B cell (primary cell): ENCODE results near the gene INO80D. TPM values are rescaled to one million over a fixed set of nuclear protein-coding genes. Genes with fewer than 3 reads are reported as not detected.
A peak's percentile ranks its signal among the peaks of the same experiment; 100 is the strongest.

Experiments used
- ATAC-seq: fragments of 200-7000 bp; cut with Tn5 transposase; one replicate; pipeline ENCODE4 v1.10.0; 2021; ENCODE audit warnings: low read depth, mild to moderate bottlenecking, moderate number of reproducible peaks, moderate library complexity
- CTCF ChIA-PET: fragments of 350-600 bp; sonication (Branson Sonifier 250); formaldehyde crosslinking; loops from one replicate; lab custom pipeline; 2021; ENCODE audit warnings: antibody characterized with exemption, inconsistent platforms; lab: Charles Lee
- POLR2A ChIA-PET: fragments of 350-600 bp; sonication (Branson Sonifier 250); formaldehyde crosslinking; loops from one replicate; lab custom pipeline; 2021; ENCODE audit warnings: antibody characterized with exemption; lab: Charles Lee
- DNase-seq: peaks from one replicate; pipeline ENCODE4 v3.0.0; 2013
- H2AFZ ChIP-seq: 2 replicates; pipeline ENCODE4 v1.6.1; 2012; ENCODE audit warnings: mild to moderate bottlenecking, low read depth, low read length; ENCODE audit not compliant: insufficient read depth, poor library complexity, severe bottlenecking
- H3K27ac ChIP-seq, 2 donors: 1 replicate in 1 of 2; 2 replicates in 1 of 2; pipeline ENCODE4 v1.5.1; 2012 to 2013; ENCODE audit warnings: low read length in 2 of 2, mild to moderate bottlenecking in 2 of 2, moderate library complexity in 1 of 2
- H3K27me3 ChIP-seq, 4 experiments: fragments of 200-600 bp in 1 of 4; sonication (generic) in 1 of 4; replicated peaks in 1 of 4; 1 replicate in 2 of 4; 2 replicates in 2 of 4; pipeline versions ENCODE4 v1.6.1 to v1.7.0; 2013 to 2016; ENCODE audit warnings: low read length in 3 of 4, mild to moderate bottlenecking in 2 of 4, mixed read lengths in 1 of 4, moderate library complexity in 1 of 4; ENCODE audit not compliant: insufficient read depth in 4 of 4, control insufficient read depth in 3 of 4; ENCODE audit errors: control extremely low read depth in 1 of 4
- H3K36me3 ChIP-seq, 2 experiments: replicated peaks in 1 of 2; 1 replicate in 1 of 2; 2 replicates in 1 of 2; pipeline versions ENCODE4 v1.6.1 to v1.7.1; 2013; ENCODE audit warnings: low read length in 1 of 2; ENCODE audit not compliant: insufficient read depth in 2 of 2, control insufficient read depth in 1 of 2; ENCODE audit errors: control extremely low read depth in 1 of 2, extremely low read depth in 1 of 2
- H3K4me1 ChIP-seq, 2 donors: fragments of 200-600 bp in 1 of 2; sonication (generic) in 1 of 2; 1 replicate in 1 of 2; 2 replicates in 1 of 2; pipeline versions ENCODE4 v1.5.1 to v1.6.1; 2013 to 2017; ENCODE audit warnings: low read length in 2 of 2; ENCODE audit not compliant: control insufficient read depth in 2 of 2, insufficient read depth in 2 of 2
- H3K4me2 ChIP-seq: replicated peaks from 2 replicates; pipeline ENCODE3; 2012; ENCODE audit warnings: mild to moderate bottlenecking, low read depth, low read length; ENCODE audit not compliant: poor library complexity, severe bottlenecking
- H3K4me3 ChIP-seq, 5 experiments: fragments of 200-600 bp in 1 of 5; sonication (generic) in 1 of 5; 1 replicate in 3 of 5; 2 replicates in 2 of 5; pipeline versions ENCODE4 v1.5.1 to v1.7.0; 2011 to 2016; ENCODE audit warnings: low read length in 4 of 5, mild to moderate bottlenecking in 4 of 5, low read depth in 2 of 5, control low read depth in 1 of 5, moderate library complexity in 1 of 5; ENCODE audit not compliant: insufficient read depth in 1 of 5; ENCODE audit errors: control extremely low read depth in 1 of 5, extremely low read depth in 1 of 5
- H3K79me2 ChIP-seq: fragments of 200-600 bp; sonication (generic); one replicate; pipeline ENCODE4 v1.6.0; 2016; ENCODE audit warnings: low read length; ENCODE audit not compliant: control insufficient read depth, insufficient read depth
- H3K9ac ChIP-seq: fragments of 200-600 bp; sonication (generic); 2 replicates; pipeline ENCODE4 v1.6.1; 2017; ENCODE audit warnings: mild to moderate bottlenecking, low read length, moderate library complexity
- H3K9me3 ChIP-seq, 3 donors: one replicate each; pipeline versions ENCODE4 v1.6.1 to v1.7.1; 2013; ENCODE audit warnings: low read length in 2 of 3; ENCODE audit not compliant: control insufficient read depth in 2 of 3, insufficient read depth in 1 of 3; ENCODE audit errors: control extremely low read depth in 1 of 3
- H4K20me1 ChIP-seq: 2 replicates; pipeline ENCODE4 v1.6.0; 2012; ENCODE audit warnings: mild to moderate bottlenecking, low read length; ENCODE audit not compliant: insufficient read depth, control insufficient read depth, poor library complexity, severe bottlenecking
- H3K27ac Mint-ChIP-seq: one replicate; pipeline ENCODE4 v1.8.0; 2021; ENCODE audit warnings: mixed read lengths
- H3K27me3 Mint-ChIP-seq: one replicate; pipeline ENCODE4 v1.8.0; 2021; ENCODE audit warnings: mixed read lengths
- H3K4me1 Mint-ChIP-seq: one replicate; pipeline ENCODE4 v1.8.0; 2021; ENCODE audit warnings: mixed read lengths
- H3K4me3 Mint-ChIP-seq: one replicate; pipeline ENCODE4 v1.8.0; 2021; ENCODE audit warnings: mixed read lengths
- H3K9me3 Mint-ChIP-seq: one replicate; pipeline ENCODE4 v1.8.0; 2022; ENCODE audit warnings: mixed read lengths; ENCODE audit not compliant: insufficient read depth
- EZH2 ChIP-seq: IDR thresholded peaks from 2 replicates; pipeline ENCODE4 v1.6.1; 2012; ENCODE audit warnings: borderline replicate concordance, low read depth, mild to moderate bottlenecking, moderate library complexity, low read length; ENCODE audit not compliant: insufficient read depth, poor library complexity, severe bottlenecking
- WGBS: methylation state at CpG from one replicate; pipeline ENCODE4 v1.1.5; 2013; ENCODE audit warnings: missing lambda C conversion rate; ENCODE audit not compliant: insufficient coverage; 5-methylcytosine and 5-hydroxymethylcytosine counted together
- intact Hi-C: fragments of 100-400 bp; cut with micrococcal nuclease; formaldehyde crosslinking; loops from one replicate; pipeline ENCODE4 v1.10.0; 2022
- polyA plus RNA-seq: library from polyadenylated mRNA; depleted of rRNA; stranded (reverse); fragments of >200 nt; gene quantifications from 2 replicates; pipeline ENCODE4 v1.2.3, GENCODE V29; 2012
- total RNA-seq, 2 donors: library from RNA; stranded (reverse); fragments of 120-200 nt in 1 of 2; gene quantifications; 1 replicate in 1 of 2; 2 replicates in 1 of 2; pipeline versions ENCODE4 v1.2.3 to v1.2.4, GENCODE V29; 2013 to 2022
- TF ChIP-seq, protein P1 (sequence below): fragments of 200-600 bp; IDR thresholded peaks from one replicate; pipeline ENCODE4 v1.8.0; 2022; ENCODE audit warnings: antibody characterized with exemption, mild to moderate bottlenecking

Gene INO80D
- total and polyA plus RNA-seq, 2 donors (not counting 1 experiment from before 2014, with no cell fraction given) = 6.3 to 61.2 TPM

DNA sequence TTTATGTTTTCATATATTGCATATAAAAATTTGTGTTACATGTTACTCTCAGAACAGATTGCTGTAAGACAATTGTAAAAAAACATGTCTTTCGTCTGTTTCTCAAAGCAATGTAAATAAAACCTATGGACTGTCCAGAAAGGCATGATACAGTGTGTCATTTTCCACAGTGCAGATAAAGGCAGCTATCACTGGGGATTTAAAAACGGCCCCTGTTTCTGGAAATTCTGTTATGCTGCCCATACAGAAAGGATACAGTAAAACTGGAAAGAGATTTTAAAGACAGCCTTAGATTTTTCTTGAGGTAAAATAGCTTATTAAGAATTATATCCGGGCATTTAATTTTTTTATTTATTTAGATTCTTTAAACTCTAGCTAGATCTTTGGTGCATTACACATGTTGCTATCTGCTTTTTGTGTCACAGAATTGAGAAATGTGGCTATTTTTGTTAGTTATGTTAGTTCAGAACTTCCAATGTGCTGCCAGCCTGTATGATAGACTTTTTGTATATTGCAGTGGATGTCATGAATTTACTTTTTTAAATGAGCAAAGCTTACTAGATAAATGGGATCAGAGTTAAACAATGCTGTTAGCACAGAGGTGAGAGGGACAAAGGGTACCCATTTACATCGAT, 859 bp upstream of the INO80D start:
- ATAC-seq = no peak
- H3K27ac Mint-ChIP-seq = peak overlapping the region; percentile 83
- peaks cover 12% of the 10 kb centered on the region for H4K20me1 ChIP-seq
- no peaks in the 10 kb centered on the region for H3K9me3 ChIP-seq
- peak overlapping the region; percentile 94 for H3K9ac ChIP-seq
- intact Hi-C loops = loop anchor here (1.0 to 10.0 kb wide), 7 partner anchors 72 to 1538 kb away; partner anchors contain the start of genes CREB1, EEF1B2, FASTKD2 and MDH1B
- no peak for DNase-seq
- no peaks in the 10 kb centered on the region for H3K9me3 Mint-ChIP-seq
- peak overlapping the region; percentile 99 for H3K4me3 Mint-ChIP-seq
- peak overlapping the region; percentile 68 to 95 (median 88) for H3K4me3 ChIP-seq
- peak overlapping the region; percentile 96 to 97 for H3K27ac ChIP-seq
- H3K4me1 Mint-ChIP-seq = peaks cover 34% of the 10 kb centered on the region
- H3K36me3 ChIP-seq = peaks cover 0 to 2% of the 10 kb centered on the region in 2 experiments
- H3K27me3 ChIP-seq = no peaks in the 10 kb centered on the region
- POLR2A ChIA-PET = interaction anchor here (1.1 to 1.3 kb wide), 3 partner anchors 70 to 1443 kb away, joined by 3 to 8 read pairs (median 3); partner anchors contain the start of genes CREB1, EEF1B2 and NDUFS1
- H3K27me3 Mint-ChIP-seq = no peaks in the 10 kb centered on the region
- H3K79me2 ChIP-seq = peaks cover 80% of the 10 kb centered on the region
- H2AFZ ChIP-seq = peak overlapping the region; percentile 80
- no peak for TF ChIP-seq EZH2
- TF ChIP-seq, protein P1, sequence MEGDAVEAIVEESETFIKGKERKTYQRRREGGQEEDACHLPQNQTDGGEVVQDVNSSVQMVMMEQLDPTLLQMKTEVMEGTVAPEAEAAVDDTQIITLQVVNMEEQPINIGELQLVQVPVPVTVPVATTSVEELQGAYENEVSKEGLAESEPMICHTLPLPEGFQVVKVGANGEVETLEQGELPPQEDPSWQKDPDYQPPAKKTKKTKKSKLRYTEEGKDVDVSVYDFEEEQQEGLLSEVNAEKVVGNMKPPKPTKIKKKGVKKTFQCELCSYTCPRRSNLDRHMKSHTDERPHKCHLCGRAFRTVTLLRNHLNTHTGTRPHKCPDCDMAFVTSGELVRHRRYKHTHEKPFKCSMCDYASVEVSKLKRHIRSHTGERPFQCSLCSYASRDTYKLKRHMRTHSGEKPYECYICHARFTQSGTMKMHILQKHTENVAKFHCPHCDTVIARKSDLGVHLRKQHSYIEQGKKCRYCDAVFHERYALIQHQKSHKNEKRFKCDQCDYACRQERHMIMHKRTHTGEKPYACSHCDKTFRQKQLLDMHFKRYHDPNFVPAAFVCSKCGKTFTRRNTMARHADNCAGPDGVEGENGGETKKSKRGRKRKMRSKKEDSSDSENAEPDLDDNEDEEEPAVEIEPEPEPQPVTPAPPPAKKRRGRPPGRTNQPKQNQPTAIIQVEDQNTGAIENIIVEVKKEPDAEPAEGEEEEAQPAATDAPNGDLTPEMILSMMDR = no peak
- CTCF ChIA-PET = interaction anchor here (0.6 to 1.6 kb wide), 5 partner anchors 10 to 1583 kb away, joined by 3 to 4 read pairs (median 3); partner anchors contain the start of genes EEF1B2 and NDUFS1
- H3K4me2 ChIP-seq = peak overlapping the region; percentile 90
- H3K4me1 ChIP-seq = peaks cover 14 to 16% of the 10 kb centered on the region in 2 donors
- WGBS = 0% methylated on average over 1 of the region's 4 CpGs
